Colon (tissue), 2 donors: Measurements from ENCODE around the gene OR52E8.

ENCODE experiments used
- FAIRE-seq: peaks from 2 replicates; lab custom pipeline; 2012; peaks lifted over from hg19 to GRCh38; lab: Jason Lieb, UNC
- donor health status: control.
- donor health status: control.

Gene OR52E8

DNA sequence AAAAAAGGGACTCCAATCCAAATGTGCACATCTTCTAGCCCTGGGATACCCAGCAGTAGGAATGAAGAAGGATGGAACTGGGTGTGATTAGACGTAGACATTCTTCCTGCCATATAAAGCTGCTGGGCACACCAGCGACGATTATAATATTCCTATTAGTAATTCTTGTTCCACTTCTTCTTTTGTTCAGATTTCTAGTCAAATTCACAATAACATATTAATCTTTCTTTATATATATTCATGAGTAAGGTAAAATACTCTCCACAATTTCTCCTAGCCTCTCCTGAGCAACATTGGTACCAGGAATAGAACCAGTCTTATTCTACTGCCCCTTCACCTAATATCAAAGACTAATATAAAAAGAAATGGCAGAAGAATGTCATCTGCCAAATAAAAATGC lies at the start of gene OR52E8:
TSS of gene OR52E8 (minus strand) at position 101 of the 400 bp plus-strand sequence. CDS start at position 101, 0 bp downstream.
- no peak for FAIRE-seq

DNA sequence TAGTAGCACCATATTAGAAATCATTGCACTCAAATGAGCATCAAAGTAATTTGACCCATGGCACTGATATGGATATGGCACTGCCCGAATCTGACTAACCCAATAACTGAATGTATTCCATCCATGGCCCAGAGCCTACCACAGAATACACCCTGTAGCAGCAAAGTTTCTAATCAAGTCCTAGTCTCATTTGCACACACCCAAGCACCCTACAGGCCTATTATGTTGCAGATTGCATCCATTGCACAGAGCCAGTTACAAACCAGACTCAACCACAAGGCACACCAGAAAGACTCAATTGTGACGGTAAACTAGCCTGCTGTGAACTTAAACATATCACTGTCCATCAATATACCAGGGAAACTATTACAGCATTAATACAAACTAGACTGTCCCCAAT lies 42.0 kb upstream of the OR52E8 start:
- FAIRE-seq: no peak

DNA sequence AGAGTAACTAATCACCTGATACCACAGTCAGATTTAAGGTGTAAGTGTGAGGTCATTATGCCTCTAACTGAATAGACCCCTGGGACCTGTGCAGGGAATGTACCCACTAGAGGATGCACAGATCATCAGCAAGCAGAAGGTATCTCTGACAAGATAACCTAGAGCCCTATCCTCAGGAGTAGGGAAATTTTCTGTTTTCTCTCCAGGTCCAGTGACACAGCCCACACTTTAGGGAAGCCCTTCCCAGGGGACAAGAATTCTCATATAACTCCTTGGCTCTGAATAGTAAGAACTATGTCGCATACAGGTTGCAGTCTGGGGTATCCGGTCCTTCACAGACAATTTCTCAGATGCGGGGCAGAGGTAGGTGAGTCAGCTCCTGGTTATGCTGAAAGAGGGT lies 35.4 kb upstream of the OR52E8 start, which contains the start of gene OR52E5:
TSS of gene OR52E5 (plus strand) at position 301 of the 400 bp plus-strand sequence. CDS start 7,569 bp downstream, outside the sequence.
- no peak for FAIRE-seq

DNA sequence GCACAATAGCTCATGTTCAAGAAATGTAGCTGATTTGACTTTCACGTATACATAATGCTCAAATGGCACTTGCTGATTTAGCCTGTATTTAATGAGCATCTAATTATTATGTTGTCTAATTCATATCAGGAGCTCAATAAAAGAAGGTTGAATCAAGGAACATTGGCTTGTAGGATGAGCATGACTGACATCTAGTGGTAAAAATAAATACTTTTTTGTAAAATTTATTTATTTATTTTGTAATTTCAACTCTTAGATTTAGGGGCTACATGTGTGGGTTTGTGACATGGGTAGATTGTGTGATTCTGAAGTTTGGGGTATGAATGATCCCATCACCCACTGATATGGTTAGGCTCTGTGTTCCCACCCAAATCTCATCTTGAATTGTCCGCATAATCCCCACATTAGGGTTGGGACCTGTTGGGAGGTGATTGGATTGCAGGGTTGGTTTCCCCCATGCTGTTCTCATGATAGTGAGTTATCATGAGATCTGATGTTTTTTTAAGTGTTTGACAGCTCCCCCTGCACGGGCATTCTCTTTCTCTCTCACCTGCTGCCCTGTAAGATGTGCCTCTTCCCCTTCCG lies 33.8 kb upstream of the OR52E8 start:
- FAIRE-seq: no peak

DNA sequence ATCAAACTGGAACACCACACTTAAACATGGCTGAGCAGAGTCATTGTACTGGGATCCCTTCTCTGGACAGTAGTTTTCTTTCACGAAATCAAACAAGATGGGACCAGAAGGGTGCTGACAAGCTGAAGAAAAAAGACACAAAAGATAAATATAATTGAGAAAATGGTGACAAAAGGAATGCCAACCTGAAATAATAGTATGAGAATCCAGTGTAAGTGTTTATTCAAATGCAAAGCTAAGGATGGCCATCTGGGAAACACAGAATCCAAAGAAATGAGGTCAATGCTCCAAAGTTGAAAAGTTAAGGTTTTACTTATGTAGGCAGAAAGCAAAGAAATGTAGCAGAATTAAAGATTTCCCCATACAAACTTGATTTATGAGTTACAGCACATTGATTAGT lies 30.2 kb upstream of the OR52E8 start:
- no peak for FAIRE-seq

DNA sequence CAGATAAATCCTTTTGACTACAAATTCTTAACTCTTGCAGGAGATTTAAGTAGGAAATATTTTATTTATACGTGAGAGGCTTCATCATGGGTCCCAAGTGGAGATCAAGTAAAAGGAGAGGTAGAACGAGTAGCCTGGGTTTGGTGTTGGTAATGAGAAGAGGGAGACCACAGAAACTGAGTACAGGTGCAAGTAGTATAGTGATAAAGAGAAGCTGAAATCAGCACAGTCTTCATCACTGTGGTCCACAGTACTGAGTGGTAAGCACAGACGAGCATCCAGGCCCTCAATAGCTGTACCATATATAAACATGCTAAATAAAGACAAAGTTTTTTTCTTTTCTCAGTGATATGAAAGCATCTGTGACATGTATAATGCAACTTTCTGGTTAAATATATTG lies 29.7 kb upstream of the OR52E8 start:
- FAIRE-seq: no peak

DNA sequence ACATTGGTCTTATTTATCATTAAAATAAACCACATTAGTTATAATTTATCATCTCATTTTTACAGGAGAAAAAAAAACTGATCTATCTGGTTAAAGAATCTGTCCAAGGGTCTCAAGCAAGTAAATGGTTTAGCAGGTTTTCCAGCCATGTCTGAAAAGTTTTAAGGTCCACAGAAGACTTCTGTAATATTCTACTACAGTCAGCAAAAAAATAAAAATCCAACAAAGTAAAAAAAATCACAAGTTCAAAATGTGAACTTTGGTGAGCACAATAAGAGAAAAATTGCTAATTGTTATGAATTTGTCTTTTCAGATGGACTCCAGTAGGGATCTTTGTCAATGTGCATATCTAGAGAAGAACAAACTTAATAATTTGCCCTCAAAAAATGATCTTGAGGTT lies 24.3 kb upstream of the OR52E8 start:
- no peak for FAIRE-seq

DNA sequence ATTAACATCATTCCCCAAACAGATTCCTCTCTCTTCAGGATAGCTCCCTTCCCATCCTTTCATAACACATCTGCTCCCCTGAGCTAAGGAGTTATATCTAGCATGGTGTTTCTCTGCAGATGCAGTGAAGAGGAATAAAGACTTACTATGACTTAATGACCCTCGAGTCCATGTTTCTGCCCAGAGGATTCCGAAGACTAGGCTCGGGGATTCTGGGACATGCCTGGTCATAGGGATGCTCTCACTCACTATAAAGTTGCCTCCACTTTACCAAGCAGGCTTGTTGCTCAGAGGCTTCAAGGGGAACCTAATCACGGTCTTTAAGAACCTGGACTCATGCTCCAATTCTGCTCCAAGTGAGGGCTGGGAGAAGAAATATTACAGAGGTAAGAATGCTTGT lies 22.8 kb upstream of the OR52E8 start, which contains the start of gene OR52E4:
TSS of gene OR52E4 (plus strand) at position 301 of the 400 bp plus-strand sequence. CDS start 3,664 bp downstream, outside the sequence.
- FAIRE-seq: no peak

DNA sequence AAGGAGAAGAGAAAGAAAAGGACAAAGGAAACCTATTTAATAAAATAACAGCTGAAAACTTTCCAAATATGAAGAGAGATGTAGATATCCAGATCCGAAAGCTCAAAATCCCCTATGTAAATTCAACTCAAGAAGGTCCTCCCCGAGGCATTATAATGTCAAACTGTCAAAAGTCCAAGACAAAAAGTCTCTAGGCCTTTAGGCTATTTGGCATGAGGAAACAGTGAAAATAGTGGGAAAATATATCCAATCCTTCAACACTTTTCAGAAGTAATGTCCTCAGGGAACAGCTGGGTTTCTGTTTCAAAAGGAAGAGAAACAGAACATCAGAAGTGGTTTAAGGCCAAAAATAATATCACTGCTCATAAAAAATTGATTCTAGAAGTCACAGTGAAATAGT lies 21.1 kb upstream of the OR52E8 start:
- FAIRE-seq: no peak

DNA sequence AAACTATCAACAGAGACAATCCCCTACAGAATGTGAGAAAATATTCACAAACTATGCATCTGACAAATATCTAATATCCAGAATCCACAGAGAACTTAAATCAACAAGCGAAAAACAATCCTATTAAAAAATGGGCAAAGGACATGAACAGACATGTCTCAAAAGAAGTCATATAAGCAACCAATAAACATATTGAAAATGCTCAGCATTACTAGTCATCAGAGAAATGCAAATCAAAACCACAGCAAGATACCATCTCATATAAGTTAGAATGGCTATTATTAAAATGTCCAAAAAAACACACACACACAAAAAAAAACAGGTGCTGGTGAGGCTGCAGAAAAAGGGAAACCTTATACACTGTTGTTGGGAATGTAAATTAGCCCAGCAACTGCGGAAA lies 8.3 kb upstream of the OR52E8 start:
- no peak for FAIRE-seq

DNA sequence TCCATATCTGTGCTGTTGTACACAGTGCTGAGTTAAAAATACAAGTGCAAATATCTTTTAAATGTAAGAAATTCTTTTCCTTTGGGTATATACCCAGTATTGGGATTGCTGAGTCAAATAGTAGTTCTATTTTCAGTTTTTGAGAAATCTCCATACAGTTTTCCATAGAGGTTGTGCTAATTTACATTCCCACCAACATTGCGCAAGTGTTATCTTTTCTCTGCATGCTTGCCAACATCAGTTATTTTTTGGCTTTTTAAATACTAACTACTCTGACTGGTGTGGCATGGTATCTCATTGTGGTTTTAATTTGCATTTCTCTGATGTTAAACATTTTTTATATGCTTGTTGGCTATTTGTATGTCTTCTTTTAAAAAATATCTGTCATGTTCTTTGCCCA lies 6.5 kb downstream of the OR52E8 start:
- FAIRE-seq: no peak

DNA sequence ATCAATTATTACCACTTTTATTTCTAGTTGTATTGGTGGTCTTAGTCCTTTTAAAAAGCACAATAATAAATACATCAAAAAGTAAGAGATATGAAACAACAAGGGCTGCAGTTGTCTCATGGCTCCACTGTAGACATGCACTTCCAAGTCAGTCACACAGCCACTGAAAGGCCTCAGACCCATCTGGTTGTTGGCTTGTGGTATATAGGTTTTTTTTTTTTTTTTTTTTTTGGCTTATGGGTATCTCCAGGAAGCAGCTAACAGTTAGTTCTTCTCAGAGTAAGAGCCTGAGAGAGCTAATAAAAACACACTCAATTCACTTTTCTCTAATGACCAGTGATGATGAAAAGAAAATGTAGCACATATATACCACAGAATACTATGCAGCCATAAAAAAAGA lies 9.8 kb downstream of the OR52E8 start:
- FAIRE-seq: no peak

DNA sequence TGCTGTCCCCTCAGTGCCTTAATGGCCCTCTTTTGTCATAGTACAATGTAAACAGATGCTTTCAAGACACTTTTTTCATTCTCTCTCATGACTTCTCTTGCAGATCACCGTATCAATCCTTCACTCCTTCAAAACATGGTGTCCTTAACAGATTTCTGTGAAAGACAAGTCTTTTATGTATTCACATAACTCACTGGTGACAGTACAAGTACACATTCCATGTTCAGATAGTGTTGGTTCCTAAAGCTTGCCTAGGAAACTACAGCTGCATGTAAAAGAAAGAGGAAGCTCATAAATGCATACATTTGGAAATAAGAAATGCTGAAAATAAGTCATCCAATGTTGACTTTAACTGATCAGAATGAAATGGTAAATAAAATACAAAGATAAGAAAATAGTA lies 10.8 kb downstream of the OR52E8 start:
- no peak for FAIRE-seq

DNA sequence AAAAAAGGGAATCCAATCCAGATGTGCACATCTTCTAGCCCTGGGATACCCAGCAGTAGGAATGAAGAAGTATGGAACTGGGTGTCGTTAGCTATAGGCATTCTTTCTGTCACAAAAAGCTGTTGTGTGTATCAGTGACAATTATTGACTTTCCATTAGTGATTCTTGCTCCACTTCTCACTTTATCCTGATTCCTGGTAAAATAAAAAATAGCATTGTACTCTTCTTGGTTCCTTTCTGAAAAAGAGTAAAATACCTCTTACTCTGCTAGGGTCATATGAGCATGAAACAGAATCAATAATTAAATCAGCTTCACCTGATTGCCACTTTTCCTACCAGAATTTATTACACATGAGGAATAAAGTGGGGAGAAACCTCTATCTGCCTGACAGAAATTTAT lies 15.7 kb downstream of the OR52E8 start, which contains the start of gene OR52E6:
TSS of gene OR52E6 (minus strand) at position 101 of the 400 bp plus-strand sequence. CDS start at position 101, 0 bp downstream.
- no peak for FAIRE-seq

DNA sequence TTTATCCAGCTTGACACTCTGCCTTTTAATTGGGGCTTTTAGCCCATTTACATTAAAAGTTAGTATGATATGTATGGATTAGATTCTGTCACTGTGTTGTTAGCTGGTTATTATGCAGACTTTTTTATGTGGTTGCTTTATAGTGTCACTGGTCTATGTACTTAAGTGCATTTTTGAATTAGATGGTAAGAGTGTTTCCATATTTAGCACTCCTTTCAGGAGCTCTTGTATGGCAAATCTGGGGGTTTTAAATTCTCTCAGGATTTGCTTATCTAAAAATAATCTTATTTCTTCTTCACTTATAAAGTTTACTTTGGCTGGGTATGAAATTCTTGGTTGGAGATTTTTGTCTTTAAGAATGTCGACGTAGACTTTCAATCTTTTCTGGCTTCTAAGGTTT lies 19.8 kb downstream of the OR52E8 start:
- FAIRE-seq: no peak

DNA sequence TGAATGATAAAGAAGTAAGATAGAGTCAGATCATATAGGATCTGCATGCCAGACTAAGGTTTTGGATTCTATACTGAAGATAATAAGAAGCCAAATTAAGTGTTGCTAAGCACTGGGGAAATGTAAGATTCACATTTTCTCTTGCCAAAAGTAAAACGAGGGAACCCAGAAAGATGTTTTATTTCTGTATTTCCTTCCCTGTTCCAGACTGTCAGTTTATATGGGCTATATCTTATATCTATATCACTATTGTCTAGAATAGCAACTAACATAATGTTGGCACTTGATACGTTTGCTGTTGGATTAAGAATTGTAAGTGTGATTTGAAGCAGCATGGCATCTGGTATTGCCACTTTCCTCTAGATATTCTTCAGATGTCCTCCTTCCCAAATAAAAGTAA lies 24.0 kb downstream of the OR52E8 start:
- FAIRE-seq: no peak

DNA sequence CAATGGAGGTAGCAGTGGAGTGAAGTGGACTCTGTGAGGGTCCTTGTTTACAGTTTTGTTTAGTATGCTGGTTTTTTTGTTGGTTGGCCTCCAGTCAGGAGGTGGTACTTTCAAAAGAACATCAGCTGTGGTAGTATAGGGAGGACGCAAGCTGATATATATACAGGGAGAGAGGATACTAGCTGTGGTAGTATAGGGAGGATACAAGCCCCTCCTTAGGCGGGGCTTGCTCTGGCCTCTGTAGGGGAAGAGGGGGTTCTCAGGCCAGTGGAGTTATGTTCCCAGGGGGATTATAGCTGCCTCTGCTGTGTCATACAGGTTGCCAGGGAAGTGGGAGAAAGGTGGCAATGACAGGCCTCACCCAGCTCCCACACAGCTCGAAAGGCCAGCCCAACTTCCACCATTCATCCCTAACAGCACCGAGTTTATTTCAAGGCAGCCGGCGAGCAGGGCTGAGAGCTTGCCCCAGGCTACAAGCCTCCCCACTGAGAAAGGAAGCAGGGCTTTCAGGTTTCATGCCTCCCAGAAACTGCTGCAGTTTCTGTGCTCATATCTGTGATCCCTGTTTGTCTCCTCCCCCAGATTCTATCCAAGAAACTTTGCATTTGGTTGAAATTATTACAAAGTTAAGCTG lies 26.2 kb downstream of the OR52E8 start:
- no peak for FAIRE-seq

DNA sequence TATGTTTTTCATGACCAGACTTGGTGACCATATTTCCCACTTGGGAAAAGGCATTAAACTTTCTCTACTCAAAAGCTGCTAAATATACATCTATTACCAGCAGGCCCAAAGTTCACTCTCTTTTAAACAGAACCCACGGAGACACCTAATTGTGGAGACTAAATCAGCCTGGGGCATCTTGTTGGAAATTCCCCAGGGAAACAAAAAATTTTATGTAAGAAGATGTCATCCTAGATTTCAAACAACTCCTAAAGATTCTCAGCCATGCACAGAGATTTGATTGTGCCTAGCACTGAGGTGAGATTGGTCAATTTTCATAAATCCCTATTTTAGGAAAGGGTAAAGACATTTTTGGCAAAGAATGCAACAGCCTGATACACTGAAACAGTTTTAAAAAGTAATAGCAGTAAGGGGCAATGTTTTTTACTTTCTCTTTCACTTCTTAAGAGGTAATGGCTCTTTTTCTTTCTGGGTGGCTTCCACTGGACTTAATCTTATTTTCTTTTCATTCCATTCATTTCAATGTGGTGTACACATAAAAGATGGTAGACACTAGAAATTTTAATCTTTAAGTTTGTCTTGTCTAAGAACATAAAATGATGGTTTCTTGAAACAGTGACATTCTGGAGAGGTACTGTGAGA lies 39.1 kb downstream of the OR52E8 start:
- FAIRE-seq: no peak

DNA sequence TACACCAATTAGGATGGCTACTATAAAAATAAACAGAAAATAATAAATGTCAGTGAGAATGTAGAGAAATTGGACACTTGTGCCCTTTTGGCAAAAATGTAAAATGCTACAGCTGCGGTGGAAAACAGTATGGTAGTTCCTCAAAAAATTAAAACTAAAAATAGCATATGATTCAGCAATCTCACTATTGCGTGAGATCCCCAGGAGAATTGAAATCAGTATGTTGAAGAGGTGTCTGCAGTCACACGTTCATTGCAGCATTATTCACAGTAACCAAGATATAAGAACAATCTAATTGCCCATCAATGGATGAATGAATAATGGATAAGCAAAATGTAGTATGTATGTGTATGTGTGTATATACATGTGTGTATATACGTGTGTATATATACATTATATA lies 42.0 kb downstream of the OR52E8 start:
- FAIRE-seq: no peak

DNA sequence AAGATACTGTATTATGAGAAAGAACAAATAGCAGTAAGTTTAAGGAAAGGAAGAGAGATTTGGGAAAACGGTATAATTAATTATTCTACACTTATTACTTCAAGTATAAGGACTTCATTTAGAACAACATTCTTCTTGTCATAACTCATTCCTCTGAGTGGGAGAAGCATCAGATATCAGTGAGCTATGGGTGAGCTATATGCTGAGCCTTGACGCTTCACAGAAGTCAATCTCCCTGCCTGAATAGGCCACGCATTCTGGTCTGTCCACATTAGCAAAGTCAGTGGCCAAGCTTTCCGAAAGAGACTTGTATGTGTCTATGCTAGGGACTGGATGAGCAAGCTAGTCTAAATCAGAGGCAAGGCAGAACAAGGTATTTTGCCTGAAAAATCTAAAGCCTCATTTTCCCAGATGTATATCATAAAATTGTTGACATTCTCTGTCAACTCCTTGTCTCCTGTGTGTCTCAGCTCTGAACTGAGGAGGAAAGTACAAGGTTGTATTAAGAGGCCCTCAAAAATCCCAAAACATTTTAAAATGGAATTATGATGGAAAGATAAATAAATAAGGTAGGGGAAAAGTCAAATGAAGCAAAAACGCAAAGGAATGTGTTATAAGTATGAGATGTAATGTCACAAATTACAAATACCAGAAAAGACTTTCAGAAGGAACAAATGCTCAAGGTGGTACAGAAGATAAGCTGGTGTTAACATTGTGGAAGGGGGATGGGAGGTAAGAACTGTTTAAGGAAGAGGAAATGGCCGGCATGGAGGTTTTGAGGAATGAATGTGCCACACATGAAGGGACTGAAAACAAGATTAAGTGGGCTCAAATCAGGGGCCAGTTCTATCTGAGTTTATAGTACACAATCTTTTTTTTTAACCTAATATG lies 47.3 kb downstream of the OR52E8 start:
- no peak for FAIRE-seq

DNA sequence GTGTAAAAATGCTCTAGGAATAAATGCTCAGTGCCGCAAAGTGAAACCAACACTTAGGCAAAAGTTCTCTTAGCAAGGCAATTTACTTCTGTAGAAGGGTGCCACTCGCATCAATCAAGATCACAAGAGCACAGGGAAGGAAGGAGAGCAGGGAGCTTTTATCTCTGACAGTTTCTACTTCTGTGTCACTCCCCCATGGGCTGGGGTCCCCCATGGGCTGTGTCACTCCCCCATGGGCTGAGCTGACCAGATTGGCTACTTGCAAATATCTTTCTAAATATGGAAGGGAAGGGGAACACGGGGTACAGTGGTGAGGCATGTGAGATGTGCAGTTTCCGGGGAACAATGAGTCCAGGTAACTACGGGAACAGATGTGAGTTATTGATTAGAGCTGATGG lies 48.4 kb downstream of the OR52E8 start:
- FAIRE-seq: no peak

DNA sequence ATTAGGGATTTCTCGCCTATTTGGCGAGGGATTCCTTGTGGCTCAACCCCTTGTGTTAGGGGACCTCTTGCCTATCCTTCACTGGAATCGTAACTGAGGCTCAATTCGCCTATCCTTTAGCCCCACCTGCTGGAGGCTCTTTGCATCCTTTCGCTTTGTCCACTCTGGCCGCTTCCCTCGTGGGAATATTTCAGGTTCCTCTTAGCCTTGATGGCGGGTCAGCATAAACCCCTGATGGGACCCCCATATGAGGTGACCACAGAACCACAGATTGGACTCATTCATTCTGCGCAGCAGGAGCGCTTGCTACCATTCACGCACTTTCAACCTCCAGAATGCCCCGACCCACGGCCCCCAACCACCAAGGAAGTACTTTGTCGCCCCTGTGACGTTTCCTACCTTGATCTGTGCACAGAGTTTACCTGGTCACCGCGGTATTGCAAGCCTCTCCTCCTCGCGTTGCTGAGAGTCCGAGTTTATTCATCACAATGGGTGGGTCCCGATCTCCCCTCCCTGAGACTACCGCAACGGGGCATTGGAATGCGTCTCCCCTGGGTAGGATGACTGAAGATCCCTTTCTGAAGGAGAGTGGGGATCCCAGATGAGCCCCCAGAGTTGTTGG lies 48.9 kb downstream of the OR52E8 start, which contains the start of gene OR52N2:
TSS of gene OR52N2 (plus strand) at position 425 of the 622 bp plus-strand sequence. CDS start 11,412 bp downstream, outside the sequence.
- no peak for FAIRE-seq
